GM23248 (cell line): Measurements from ENCODE around the gene PSMB7.

ENCODE experiments used
- EZH2 ChIP-seq: fragments of 200-600 bp; sonication (generic); IDR thresholded peaks from 2 replicates; pipeline ENCODE4 v1.6.1; 2018; ENCODE audit warnings: antibody characterized with exemption, mild to moderate bottlenecking; ENCODE audit not compliant: insufficient read depth, poor library complexity, severe bottlenecking
- EZH2phosphoT487 ChIP-seq: fragments of 200-600 bp; sonication (generic); IDR thresholded peaks from 2 replicates; pipeline ENCODE4 v1.6.1; 2018; ENCODE audit warnings: antibody characterized with exemption, moderate library complexity, mild to moderate bottlenecking, low read depth; ENCODE audit not compliant: insufficient read depth

DNA sequence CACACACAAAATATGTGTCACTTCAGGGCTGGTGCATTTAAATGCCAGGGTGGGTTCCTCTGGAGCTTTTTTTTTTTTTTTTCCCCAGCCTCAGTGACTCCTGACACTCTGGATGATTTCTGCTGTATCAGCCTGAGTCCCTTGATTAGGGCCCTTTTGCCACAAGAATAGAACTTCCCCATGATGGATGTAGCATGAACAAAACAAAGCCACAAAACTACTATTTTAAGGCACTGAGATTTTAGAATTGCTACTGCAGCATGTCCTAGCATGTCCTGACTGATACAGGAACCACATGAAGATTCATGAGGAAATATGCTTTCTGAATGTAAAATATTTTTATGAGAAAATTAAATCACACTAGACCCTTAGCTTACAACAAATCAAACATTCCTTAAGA lies 21.1 kb upstream of the PSMB7 start:
- TF ChIP-seq EZH2 (no peak), EZH2phosphoT487 (no peak)
